Thoracic aorta (tissue), 2 donors: ENCODE measurements around the gene CELF1. TPM values are rescaled to one million over a fixed set of nuclear protein-coding genes. Genes with fewer than 3 reads are reported as not detected.

Experiments
- ATAC-seq: fragments of 150-250 bp; one replicate; pipeline ENCODE4 v1.8.0; 2017; ENCODE audit warnings: low read depth; ENCODE audit not compliant: insufficient number of reproducible peaks, low FRiP score
- DNase-seq: peaks from one replicate; pipeline ENCODE4 v3.0.0-alpha.2; 2020; ENCODE audit warnings: low spot score
- H3K27ac ChIP-seq, 2 donors: fragments of 200-600 bp; sonication (generic); 1 replicate in 1 of 2; 2 replicates in 1 of 2; pipeline ENCODE4 v1.5.1; 2016; ENCODE audit warnings: mild to moderate bottlenecking in 2 of 2, moderate library complexity in 2 of 2
- H3K27me3 ChIP-seq: fragments of 200-600 bp; sonication (generic); replicated peaks from 2 replicates; pipeline ENCODE4 v1.6.0; 2016; ENCODE audit warnings: mild to moderate bottlenecking; ENCODE audit not compliant: insufficient read depth
- H3K36me3 ChIP-seq: fragments of 200-600 bp; sonication (generic); one replicate; pipeline ENCODE4 v1.5.1; 2016
- H3K4me1 ChIP-seq, 2 donors: fragments of 200-600 bp; sonication (generic); 1 replicate in 1 of 2; 2 replicates in 1 of 2; pipeline versions ENCODE4 v1.5.1 to v1.6.0; 2016; ENCODE audit warnings: low read depth in 2 of 2, mild to moderate bottlenecking in 1 of 2; ENCODE audit not compliant: control insufficient read depth in 1 of 2
- H3K4me3 ChIP-seq: fragments of 200-600 bp; sonication (generic); 2 replicates; pipeline ENCODE4 v1.5.1; 2016; ENCODE audit warnings: mild to moderate bottlenecking
- H3K9me3 ChIP-seq: fragments of 200-600 bp; sonication (generic); 2 replicates; pipeline ENCODE4 v1.5.1; 2016
- total RNA-seq, 2 donors: library from RNA; depleted of rRNA; stranded (reverse); fragments of >200 nt; gene quantifications; one replicate each; pipeline versions ENCODE4 v1.1.0 to v1.2.3, GENCODE V29; 2016
- TF ChIP-seq, protein P1 (sequence below): fragments of 200-600 bp; sonication (generic); IDR thresholded peaks from one replicate; pipeline ENCODE4 v1.5.1; 2019; ENCODE audit warnings: antibody characterized with exemption

CELF1 gene
- total RNA-seq, 2 donors from 2014 or later: 112 to 114 TPM

DNA sequence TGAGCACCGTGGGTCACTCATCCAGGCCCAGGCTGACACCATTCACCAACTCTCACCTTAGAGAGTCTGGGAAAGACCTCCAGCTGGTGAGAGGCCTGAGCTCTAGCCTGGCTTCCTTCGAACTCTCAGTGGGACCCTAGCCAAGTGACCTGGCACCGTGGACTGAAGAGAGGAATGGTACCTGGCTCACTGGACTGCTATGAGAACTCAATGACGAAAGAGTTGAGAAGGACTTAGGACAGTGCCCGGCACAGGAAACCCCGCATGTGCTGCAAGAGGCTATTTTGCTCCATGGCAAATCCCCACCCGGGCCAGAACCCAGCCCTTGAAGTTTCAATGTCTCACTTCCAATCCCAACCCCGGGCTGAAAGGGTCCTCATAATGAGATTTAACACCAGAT is 103.4 kb downstream of the CELF1 start:
- H3K27me3 ChIP-seq: no peaks in the 10 kb centered on the region
- no peak overlapping the region for H3K4me3 ChIP-seq
- no peaks in the 10 kb centered on the region for H3K9me3 ChIP-seq
- no peaks in the 10 kb centered on the region for H3K4me1 ChIP-seq
- no peak for ATAC-seq
- DNase-seq: no peak
- no peaks in the 10 kb centered on the region for H3K36me3 ChIP-seq
- TF ChIP-seq, protein P1, sequence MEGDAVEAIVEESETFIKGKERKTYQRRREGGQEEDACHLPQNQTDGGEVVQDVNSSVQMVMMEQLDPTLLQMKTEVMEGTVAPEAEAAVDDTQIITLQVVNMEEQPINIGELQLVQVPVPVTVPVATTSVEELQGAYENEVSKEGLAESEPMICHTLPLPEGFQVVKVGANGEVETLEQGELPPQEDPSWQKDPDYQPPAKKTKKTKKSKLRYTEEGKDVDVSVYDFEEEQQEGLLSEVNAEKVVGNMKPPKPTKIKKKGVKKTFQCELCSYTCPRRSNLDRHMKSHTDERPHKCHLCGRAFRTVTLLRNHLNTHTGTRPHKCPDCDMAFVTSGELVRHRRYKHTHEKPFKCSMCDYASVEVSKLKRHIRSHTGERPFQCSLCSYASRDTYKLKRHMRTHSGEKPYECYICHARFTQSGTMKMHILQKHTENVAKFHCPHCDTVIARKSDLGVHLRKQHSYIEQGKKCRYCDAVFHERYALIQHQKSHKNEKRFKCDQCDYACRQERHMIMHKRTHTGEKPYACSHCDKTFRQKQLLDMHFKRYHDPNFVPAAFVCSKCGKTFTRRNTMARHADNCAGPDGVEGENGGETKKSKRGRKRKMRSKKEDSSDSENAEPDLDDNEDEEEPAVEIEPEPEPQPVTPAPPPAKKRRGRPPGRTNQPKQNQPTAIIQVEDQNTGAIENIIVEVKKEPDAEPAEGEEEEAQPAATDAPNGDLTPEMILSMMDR: no peak
- H3K27ac ChIP-seq: no peak overlapping the region

DNA sequence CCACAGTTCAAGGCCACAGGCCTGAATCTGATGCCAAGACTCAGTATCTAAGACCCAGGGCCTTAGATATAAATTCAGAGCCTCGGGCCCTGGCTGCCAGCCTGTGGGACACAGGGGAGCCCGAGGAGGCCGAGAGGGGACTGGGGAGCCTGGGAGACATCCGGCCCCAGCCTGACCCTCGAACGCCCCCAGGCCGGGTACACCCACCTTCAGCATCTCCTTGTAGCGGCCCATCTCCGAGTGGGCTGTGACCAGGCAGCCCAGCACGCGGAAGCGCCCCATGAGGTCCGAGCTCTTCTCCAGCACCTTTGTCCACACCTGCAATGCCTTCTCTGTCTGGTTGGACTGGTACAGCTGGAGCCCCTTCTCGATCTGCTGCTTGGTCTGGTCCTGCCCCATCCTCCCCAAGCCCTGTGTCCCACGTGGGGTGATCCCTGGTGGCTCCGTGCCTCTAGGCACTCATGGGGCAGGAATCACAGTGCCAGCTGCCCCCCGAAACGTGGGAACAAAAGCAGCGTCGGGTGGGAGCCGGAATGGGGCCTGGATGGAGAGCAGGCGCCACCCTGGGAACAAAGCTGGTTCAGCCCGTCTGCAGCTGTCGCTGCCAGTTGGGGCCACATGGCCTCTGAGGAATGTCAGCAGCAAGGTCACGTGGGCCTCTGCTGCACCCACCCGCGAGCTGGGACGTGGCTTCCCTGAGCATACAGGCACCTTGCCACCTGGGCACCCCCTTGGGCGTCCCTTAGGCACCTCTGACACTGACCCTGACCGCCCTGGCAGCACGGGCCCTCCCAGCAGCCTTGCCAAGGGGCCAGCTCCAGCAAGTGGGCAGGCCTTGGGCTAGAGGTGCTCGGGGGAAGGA is 104.1 kb downstream of the CELF1 start, which contains the start of gene RAPSN:
RAPSN (minus strand) TSS at position 571 of the 862 bp plus-strand sequence; CDS start at position 399, 172 bp downstream.
- no peak for ATAC-seq
- no peak for DNase-seq
- H3K27ac ChIP-seq: no peak within 1 kb of the TSS

DNA sequence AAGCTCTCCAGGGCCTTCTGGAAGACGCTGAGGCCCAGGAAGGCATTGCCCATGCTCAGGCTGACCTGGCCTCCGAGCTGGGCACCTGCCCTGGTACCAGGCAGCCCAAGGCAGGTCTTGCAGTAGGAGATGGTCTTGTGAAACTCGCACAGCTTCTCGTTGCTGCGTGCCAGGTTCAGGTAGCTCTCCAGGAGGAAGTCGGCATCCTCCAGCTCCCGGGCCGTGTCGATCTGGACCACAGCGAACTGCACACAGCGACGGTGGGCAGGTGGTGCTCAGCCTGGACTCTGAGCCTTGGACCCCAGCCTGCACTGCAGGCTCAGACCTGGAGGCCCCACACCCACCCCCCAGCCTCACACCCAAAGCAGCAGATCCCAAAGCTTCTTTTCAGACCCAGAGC is 105.0 kb downstream of the CELF1 start:
- ATAC-seq: no peak
- H3K36me3 ChIP-seq: no peaks in the 10 kb centered on the region
- no peaks in the 10 kb centered on the region for H3K27me3 ChIP-seq
- no peak for DNase-seq
- no peak overlapping the region for H3K4me3 ChIP-seq
- TF ChIP-seq, protein P1: no peak
- H3K9me3 ChIP-seq: no peaks in the 10 kb centered on the region
- H3K4me1 ChIP-seq: no peaks in the 10 kb centered on the region
- no peak overlapping the region for H3K27ac ChIP-seq

More for the DNA sequence above, 104.1 kb downstream of the CELF1 start, which contains the start of gene RAPSN:
- H3K9me3 ChIP-seq: no peaks in the 10 kb centered on the region
- no peaks in the 10 kb centered on the region for H3K4me1 ChIP-seq
- H3K4me3 ChIP-seq: no peak within 1 kb of the TSS
- TF ChIP-seq, protein P1: no peak
- H3K36me3 ChIP-seq: no peaks in the 10 kb centered on the region
- H3K27me3 ChIP-seq: no peaks in the 10 kb centered on the region

DNA sequence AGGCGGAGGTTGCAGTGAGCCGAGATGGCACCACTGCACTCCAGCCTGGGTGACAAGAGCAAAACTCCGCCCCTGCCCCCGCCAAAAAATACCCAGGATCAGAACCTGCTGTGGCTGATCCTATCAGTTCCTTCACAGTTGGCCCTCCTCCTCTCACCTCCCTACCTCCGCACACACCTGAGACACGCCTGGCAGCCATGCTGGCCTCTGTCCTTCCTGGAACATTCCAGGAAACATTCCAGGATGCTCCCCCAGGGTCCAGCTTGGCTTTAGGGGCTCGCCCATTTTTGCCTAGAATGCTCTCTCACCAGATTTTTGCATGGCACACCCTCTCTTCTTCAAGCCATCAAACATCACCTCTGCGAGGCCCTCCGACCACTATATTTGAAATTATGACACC is 106.1 kb downstream of the CELF1 start:
- no peaks in the 10 kb centered on the region for H3K9me3 ChIP-seq
- TF ChIP-seq, protein P1: no peak
- no peak overlapping the region for H3K4me3 ChIP-seq
- DNase-seq (no peak), ATAC-seq (no peak)
- H3K27ac ChIP-seq: no peak overlapping the region
- no peaks in the 10 kb centered on the region for H3K4me1 ChIP-seq
- no peaks in the 10 kb centered on the region for H3K27me3 ChIP-seq
- no peaks in the 10 kb centered on the region for H3K36me3 ChIP-seq

DNA sequence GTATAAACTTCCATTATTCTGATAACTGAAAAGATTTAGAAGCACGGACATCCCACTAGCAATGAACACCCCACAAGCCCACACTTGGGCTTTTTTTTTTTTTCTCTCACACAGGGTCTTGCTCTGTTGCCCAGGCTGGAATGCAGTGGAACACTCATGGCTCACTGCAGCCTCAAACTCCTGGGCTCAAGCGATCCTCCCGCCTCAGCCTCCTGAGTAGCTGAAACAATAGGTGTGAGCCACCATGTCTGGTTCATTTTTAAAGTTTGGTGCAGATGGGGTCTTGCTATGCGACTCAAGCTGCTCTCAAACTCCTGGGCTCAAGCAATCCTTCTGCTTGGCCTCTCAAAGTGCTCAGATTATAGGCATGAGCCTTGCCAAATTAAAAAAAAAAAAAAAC is 107.1 kb downstream of the CELF1 start:
- DNase-seq (no peak), ATAC-seq (no peak)
- Histone ChIP-seq H3K27ac (no peak overlapping the region), H3K36me3 (no peaks in the 10 kb centered on the region), H3K27me3 (no peaks in the 10 kb centered on the region), H3K4me3 (no peak overlapping the region), H3K4me1 (no peaks in the 10 kb centered on the region), H3K9me3 (no peaks in the 10 kb centered on the region)
- TF ChIP-seq, protein P1: no peak
